Measurements from ENCODE around the gene MAF.

MAF gene

DNA sequence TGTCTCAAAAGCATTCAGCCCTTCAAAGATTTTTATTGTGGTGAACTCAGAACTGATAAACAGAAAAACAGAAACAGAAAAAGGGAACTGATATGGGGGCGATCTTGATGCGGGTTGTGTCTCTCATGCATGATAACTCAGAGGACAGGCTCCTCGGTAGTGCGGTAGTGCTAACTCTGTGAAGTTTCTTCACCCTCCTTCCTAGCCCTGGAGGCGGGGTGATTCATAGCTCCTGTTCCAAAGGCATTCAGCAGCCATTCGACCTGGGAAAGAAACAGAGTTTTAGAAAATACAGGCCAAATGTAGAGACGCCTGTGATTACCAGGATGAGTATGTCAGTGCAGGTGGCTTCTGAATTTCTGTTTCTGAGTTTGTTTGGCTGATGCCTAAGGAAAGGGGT, 5.5 kb upstream of the MAF start:
- ATAC-seq: no peak
- no peak for TF ChIP-seq ZNF8 (CRISPR knock-in tag; IDR thresholded peaks at IDR 0.05)
- TF ChIP-seq ARNTL (CRISPR knock-in tag; IDR thresholded peaks at IDR 0.05; ENCODE audit: borderline replicate concordance, low read depth): no peak
- no peak for TF ChIP-seq ZFP3 (CRISPR knock-in tag; IDR thresholded peaks at IDR 0.05)
- no peak for TF ChIP-seq ZFP30 (CRISPR knock-in tag; IDR thresholded peaks at IDR 0.05)
- no peak for TF ChIP-seq CSDC2 (CRISPR knock-in tag; IDR thresholded peaks at IDR 0.05)
- no peak for TF ChIP-seq OSR1 (CRISPR knock-in tag; IDR thresholded peaks at IDR 0.05)
- TF ChIP-seq GLIS3 (CRISPR knock-in tag; IDR thresholded peaks at IDR 0.05): no peak
- TF ChIP-seq, protein P1, sequence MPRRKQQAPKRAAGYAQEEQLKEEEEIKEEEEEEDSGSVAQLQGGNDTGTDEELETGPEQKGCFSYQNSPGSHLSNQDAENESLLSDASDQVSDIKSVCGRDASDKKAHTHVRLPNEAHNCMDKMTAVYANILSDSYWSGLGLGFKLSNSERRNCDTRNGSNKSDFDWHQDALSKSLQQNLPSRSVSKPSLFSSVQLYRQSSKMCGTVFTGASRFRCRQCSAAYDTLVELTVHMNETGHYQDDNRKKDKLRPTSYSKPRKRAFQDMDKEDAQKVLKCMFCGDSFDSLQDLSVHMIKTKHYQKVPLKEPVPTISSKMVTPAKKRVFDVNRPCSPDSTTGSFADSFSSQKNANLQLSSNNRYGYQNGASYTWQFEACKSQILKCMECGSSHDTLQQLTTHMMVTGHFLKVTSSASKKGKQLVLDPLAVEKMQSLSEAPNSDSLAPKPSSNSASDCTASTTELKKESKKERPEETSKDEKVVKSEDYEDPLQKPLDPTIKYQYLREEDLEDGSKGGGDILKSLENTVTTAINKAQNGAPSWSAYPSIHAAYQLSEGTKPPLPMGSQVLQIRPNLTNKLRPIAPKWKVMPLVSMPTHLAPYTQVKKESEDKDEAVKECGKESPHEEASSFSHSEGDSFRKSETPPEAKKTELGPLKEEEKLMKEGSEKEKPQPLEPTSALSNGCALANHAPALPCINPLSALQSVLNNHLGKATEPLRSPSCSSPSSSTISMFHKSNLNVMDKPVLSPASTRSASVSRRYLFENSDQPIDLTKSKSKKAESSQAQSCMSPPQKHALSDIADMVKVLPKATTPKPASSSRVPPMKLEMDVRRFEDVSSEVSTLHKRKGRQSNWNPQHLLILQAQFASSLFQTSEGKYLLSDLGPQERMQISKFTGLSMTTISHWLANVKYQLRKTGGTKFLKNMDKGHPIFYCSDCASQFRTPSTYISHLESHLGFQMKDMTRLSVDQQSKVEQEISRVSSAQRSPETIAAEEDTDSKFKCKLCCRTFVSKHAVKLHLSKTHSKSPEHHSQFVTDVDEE (CRISPR knock-in tag; IDR thresholded peaks at IDR 0.05): no peak
- TF ChIP-seq, protein P2, sequence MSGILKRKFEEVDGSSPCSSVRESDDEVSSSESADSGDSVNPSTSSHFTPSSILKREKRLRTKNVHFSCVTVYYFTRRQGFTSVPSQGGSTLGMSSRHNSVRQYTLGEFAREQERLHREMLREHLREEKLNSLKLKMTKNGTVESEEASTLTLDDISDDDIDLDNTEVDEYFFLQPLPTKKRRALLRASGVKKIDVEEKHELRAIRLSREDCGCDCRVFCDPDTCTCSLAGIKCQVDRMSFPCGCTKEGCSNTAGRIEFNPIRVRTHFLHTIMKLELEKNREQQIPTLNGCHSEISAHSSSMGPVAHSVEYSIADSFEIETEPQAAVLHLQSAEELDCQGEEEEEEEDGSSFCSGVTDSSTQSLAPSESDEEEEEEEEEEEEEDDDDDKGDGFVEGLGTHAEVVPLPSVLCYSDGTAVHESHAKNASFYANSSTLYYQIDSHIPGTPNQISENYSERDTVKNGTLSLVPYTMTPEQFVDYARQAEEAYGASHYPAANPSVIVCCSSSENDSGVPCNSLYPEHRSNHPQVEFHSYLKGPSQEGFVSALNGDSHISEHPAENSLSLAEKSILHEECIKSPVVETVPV (CRISPR knock-in tag; IDR thresholded peaks at IDR 0.05): no peak
- TF ChIP-seq ZNF565 (CRISPR knock-in tag; conservative IDR thresholded peaks at IDR 0.05; ENCODE audit: low read depth): no peak
- TF ChIP-seq BACH2 (CRISPR knock-in tag; IDR thresholded peaks at IDR 0.05; ENCODE audit: borderline replicate concordance): no peak
- TF ChIP-seq ESRRG (CRISPR knock-in tag; IDR thresholded peaks at IDR 0.05): no peak
- no peak for TF ChIP-seq SNAI2 (CRISPR knock-in tag; IDR thresholded peaks at IDR 0.05)
- TF ChIP-seq, protein P3, sequence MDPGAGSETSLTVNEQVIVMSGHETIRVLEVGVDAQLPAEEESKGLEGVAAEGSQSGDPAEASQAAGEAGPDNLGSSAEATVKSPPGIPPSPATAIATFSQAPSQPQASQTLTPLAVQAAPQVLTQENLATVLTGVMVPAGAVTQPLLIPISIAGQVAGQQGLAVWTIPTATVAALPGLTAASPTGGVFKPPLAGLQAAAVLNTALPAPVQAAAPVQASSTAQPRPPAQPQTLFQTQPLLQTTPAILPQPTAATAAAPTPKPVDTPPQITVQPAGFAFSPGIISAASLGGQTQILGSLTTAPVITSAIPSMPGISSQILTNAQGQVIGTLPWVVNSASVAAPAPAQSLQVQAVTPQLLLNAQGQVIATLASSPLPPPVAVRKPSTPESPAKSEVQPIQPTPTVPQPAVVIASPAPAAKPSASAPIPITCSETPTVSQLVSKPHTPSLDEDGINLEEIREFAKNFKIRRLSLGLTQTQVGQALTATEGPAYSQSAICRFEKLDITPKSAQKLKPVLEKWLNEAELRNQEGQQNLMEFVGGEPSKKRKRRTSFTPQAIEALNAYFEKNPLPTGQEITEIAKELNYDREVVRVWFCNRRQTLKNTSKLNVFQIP (CRISPR knock-in tag; IDR thresholded peaks at IDR 0.05; ENCODE audit: borderline replicate concordance, low read depth): no peak
- no peak for TF ChIP-seq RARB (CRISPR knock-in tag; IDR thresholded peaks at IDR 0.05)
- no peak for TF ChIP-seq TCF4 (CRISPR knock-in tag; IDR thresholded peaks at IDR 0.05; ENCODE audit: borderline replicate concordance)
- TF ChIP-seq ZNF70 (CRISPR knock-in tag; IDR thresholded peaks at IDR 0.05): no peak
- TF ChIP-seq PPARA (CRISPR knock-in tag; IDR thresholded peaks at IDR 0.05; ENCODE audit: borderline replicate concordance): no peak
- TF ChIP-seq ZC3H10 (CRISPR knock-in tag; IDR thresholded peaks at IDR 0.05): no peak
- TF ChIP-seq ISL1 (CRISPR knock-in tag; IDR thresholded peaks at IDR 0.05): no peak

DNA sequence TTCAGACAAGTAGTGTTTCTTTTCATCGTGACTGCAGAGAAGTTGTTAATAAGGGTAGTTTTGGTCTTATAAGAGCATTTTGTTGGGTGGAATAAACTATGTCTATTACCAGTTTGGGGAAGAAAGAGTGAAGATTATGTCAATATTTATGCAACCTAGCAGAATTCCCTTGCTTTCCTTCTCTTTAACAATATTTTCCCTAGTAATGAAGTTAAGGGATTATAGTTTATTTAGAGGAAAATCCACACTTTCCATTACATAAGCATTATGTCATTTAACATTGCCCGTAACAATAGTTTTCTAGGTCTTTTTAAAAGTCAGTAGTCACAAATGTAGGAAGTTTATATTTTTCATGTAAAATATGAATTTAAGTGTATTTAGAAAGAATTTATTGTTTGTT, 2.5 kb upstream of the MAF start:
- no peak for ATAC-seq
- TF ChIP-seq TOX (CRISPR knock-in tag; IDR thresholded peaks at IDR 0.05; ENCODE audit: borderline replicate concordance) (no peak), ZNF70 (CRISPR knock-in tag; IDR thresholded peaks at IDR 0.05) (no peak), OSR1 (CRISPR knock-in tag; IDR thresholded peaks at IDR 0.05) (no peak), ZFP30 (CRISPR knock-in tag; IDR thresholded peaks at IDR 0.05) (no peak)
- TF ChIP-seq, protein P1 (CRISPR knock-in tag; IDR thresholded peaks at IDR 0.05): no peak

DNA sequence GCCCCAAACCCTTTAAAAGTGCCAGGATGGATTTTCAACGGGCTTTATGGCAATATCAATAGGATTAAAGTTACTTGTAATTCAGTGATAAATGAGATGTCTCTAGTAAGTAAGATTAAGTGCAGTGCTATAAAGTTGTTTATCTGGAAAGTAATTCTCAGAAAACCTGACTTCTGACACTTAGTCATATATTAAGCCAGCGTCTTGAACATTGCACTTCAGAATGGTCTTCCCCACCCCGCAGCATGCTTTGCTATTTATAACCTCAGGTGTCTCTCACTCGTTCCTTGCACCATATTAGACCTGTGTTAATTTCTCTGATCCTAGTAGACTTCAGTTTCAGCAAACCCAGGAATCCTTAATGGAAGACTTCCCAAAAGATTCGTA, 2.1 kb upstream of the MAF start:
- TF ChIP-seq GLIS3 (CRISPR knock-in tag; IDR thresholded peaks at IDR 0.05): no peak
- no peak for TF ChIP-seq ZFP3 (CRISPR knock-in tag; IDR thresholded peaks at IDR 0.05)
- ATAC-seq: no peak
